Liver (tissue), 3 donors: ENCODE measurements around the gene SLC22A6.

Source experiments
- CTCF ChIP-seq: fragments of 150-350 bp; IDR thresholded peaks from 2 replicates; pipeline ENCODE4 v1.5.1; 2017; ENCODE audit warnings: improper control_type of control experiment, low read depth, low read length; ENCODE audit not compliant: missing input control
- EGR1 ChIP-seq, 2 donors: IDR thresholded peaks; 2 replicates each; pipeline ENCODE4 v1.6.1; 2016 to 2018; ENCODE audit warnings: antibody characterized with exemption in 2 of 2, low read depth in 2 of 2
- GABPA ChIP-seq, 2 donors: IDR thresholded peaks in 1 of 2; conservative IDR thresholded peaks in 1 of 2; 2 replicates each; pipeline ENCODE4 v1.6.1; 2016; ENCODE audit warnings: antibody characterized with exemption in 2 of 2, mild to moderate bottlenecking in 1 of 2, moderate library complexity in 1 of 2
- HNF4A ChIP-seq, 2 donors: conservative IDR thresholded peaks; 2 replicates each; pipeline ENCODE4 v1.6.1; 2016; ENCODE audit warnings: antibody characterized with exemption in 2 of 2, mild to moderate bottlenecking in 2 of 2
- JUND ChIP-seq, 2 donors: IDR thresholded peaks; 2 replicates each; pipeline ENCODE4 v1.6.1; 2016; ENCODE audit warnings: antibody characterized with exemption in 2 of 2
- RXRA ChIP-seq, 2 donors: IDR thresholded peaks; 2 replicates each; pipeline ENCODE4 v1.6.1; 2017 to 2018; ENCODE audit warnings: antibody characterized with exemption in 2 of 2, mild to moderate bottlenecking in 1 of 2
- SP1 ChIP-seq: IDR thresholded peaks from 2 replicates; pipeline ENCODE4 v1.6.1; 2018; ENCODE audit warnings: antibody characterized with exemption, mild to moderate bottlenecking
- YY1 ChIP-seq: IDR thresholded peaks from 2 replicates; pipeline ENCODE4 v1.6.1; 2016; ENCODE audit warnings: antibody characterized with exemption, mild to moderate bottlenecking
- TF ChIP-seq, protein P1 (sequence below): IDR thresholded peaks from 2 replicates; pipeline ENCODE4 v1.6.1; 2016; ENCODE audit warnings: antibody characterized with exemption, mild to moderate bottlenecking
- TF ChIP-seq, protein P2 (sequence below): IDR thresholded peaks from 2 replicates; pipeline ENCODE4 v1.6.1; 2016; ENCODE audit warnings: antibody characterized with exemption
- TF ChIP-seq, protein P3 (sequence below): IDR thresholded peaks from 2 replicates; pipeline ENCODE4 v1.6.1; 2016; ENCODE audit warnings: antibody characterized with exemption
- donor health status: healthy.
- donor health status: healthy.

DNA sequence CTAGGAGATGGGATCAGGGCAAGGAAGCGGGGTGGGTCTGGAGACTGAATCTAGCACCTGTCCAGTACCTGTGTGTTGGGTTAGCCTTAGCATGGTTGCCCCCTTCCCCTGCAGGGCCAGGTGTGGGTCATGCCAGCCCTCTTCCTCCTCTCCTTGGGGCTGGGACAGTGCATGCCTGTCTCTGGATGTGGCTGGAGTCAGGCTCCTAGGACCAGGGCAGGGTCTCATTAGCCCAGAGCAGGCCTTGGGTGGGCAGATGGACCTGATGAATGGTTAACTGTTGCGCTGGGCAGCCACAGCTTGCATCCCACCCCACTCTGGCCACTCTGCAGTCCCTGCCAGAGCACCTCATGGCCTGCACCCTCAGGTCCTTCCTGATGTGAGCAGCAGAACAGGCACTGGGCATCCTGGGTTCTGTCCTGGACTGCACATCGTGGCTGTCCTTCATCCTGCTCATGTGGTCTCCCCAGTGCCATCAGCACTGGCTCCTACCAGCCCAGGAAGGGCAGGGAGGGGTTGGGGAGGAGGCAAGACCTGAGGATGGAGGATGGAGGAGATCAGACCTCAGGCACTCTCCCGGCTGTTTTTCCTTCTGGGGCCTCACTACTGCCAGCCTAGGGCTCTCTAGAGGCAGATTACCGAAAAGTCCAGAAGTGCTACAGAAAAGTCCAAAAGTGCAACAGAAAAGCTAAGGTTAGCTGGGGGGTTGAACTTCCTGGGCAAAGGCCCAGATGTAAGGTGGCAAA, 50.8 kb downstream of the SLC22A6 start:
- TF ChIP-seq GABPA (IDR thresholded peaks at IDR 0.05 in 1 of 2, conservative IDR thresholded peaks at IDR 0.05 in 1 of 2) (no peak), CTCF (no peak), RXRA (IDR thresholded peaks at IDR 0.05) (no peak), YY1 (no peak), SP1 (no peak), JUND (IDR thresholded peaks at IDR 0.05) (no peak), EGR1 (IDR thresholded peaks at IDR 0.05; ENCODE audit: low read depth in 2 of 2) (no peak), HNF4A (conservative IDR thresholded peaks at IDR 0.05) (no peak)
- TF ChIP-seq, protein P1, sequence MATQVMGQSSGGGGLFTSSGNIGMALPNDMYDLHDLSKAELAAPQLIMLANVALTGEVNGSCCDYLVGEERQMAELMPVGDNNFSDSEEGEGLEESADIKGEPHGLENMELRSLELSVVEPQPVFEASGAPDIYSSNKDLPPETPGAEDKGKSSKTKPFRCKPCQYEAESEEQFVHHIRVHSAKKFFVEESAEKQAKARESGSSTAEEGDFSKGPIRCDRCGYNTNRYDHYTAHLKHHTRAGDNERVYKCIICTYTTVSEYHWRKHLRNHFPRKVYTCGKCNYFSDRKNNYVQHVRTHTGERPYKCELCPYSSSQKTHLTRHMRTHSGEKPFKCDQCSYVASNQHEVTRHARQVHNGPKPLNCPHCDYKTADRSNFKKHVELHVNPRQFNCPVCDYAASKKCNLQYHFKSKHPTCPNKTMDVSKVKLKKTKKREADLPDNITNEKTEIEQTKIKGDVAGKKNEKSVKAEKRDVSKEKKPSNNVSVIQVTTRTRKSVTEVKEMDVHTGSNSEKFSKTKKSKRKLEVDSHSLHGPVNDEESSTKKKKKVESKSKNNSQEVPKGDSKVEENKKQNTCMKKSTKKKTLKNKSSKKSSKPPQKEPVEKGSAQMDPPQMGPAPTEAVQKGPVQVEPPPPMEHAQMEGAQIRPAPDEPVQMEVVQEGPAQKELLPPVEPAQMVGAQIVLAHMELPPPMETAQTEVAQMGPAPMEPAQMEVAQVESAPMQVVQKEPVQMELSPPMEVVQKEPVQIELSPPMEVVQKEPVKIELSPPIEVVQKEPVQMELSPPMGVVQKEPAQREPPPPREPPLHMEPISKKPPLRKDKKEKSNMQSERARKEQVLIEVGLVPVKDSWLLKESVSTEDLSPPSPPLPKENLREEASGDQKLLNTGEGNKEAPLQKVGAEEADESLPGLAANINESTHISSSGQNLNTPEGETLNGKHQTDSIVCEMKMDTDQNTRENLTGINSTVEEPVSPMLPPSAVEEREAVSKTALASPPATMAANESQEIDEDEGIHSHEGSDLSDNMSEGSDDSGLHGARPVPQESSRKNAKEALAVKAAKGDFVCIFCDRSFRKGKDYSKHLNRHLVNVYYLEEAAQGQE: no peak
- TF ChIP-seq, protein P2, sequence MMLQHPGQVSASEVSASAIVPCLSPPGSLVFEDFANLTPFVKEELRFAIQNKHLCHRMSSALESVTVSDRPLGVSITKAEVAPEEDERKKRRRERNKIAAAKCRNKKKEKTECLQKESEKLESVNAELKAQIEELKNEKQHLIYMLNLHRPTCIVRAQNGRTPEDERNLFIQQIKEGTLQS: no peak
- TF ChIP-seq, protein P3, sequence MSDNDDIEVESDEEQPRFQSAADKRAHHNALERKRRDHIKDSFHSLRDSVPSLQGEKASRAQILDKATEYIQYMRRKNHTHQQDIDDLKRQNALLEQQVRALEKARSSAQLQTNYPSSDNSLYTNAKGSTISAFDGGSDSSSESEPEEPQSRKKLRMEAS: no peak
